Progenitor cell of endocrine pancreas (in vitro differentiated cells): Measurements from ENCODE around the gene ADGRV1. TPM values are rescaled to one million over a fixed set of nuclear protein-coding genes. Genes with fewer than 3 reads are reported as not detected.

Experiments
- DNase-seq: peaks from one replicate; pipeline ENCODE4 v3.0.0; 2021; ENCODE audit warnings: low spot score; ENCODE audit not compliant: unreplicated experiment
- H3K27ac Mint-ChIP-seq: 2 replicates; pipeline ENCODE4 v1.8.0; 2021; ENCODE audit warnings: mild to moderate bottlenecking, moderate library complexity, mixed read lengths
- H3K27me3 Mint-ChIP-seq: 2 replicates; pipeline ENCODE4 v1.8.0; 2021; ENCODE audit warnings: mixed read lengths
- H3K36me3 Mint-ChIP-seq: 2 replicates; pipeline ENCODE4 v1.8.0; 2022; ENCODE audit warnings: mixed read lengths; ENCODE audit not compliant: insufficient read depth
- H3K4me1 Mint-ChIP-seq: 2 replicates; pipeline ENCODE4 v1.8.0; 2021; ENCODE audit warnings: low read depth, mixed read lengths
- H3K4me3 Mint-ChIP-seq: 2 replicates; pipeline ENCODE4 v1.8.0; 2021; ENCODE audit warnings: low read depth, mild to moderate bottlenecking, moderate library complexity, mixed read lengths
- H3K9me3 Mint-ChIP-seq: 2 replicates; pipeline ENCODE4 v1.8.0; 2021; ENCODE audit warnings: low read depth, mixed read lengths
- total RNA-seq: library from RNA; stranded (reverse); gene quantifications from 2 replicates; pipeline ENCODE4 v1.2.1, GENCODE V29; 2021
- TF ChIP-seq, protein P1 (sequence below): fragments of 200-600 bp; sonication (generic); IDR thresholded peaks from one replicate; pipeline ENCODE4 v1.5.0; 2021; ENCODE audit warnings: antibody characterized with exemption, mild to moderate bottlenecking; ENCODE audit not compliant: unreplicated experiment

Gene ADGRV1
- total RNA-seq, 1 donor from 2014 or later, result 82.3 TPM

DNA sequence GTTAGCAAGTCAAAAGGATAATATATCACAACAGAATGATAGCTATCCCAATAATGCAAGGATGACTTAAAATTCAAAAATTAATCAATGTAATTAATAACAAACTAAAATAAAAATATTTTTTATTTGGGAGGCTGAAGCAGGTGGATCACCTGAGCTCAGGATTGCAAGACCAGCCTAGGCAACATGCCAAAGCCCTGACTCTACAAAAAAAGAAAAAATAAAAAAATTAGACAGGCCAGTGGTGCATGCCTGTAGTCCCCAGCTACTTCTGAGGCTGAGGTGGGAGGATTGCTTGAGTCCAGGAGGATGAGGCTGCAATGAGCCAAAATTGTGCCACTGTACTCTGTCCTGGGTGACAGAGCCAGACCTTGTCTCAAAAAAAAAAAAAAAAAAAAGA lies 399.3 kb downstream of the ADGRV1 start:
- no peak for DNase-seq
- H3K4me1 Mint-ChIP-seq, result peaks cover 3% of the 10 kb centered on the region
- H3K4me3 Mint-ChIP-seq, result no peak overlapping the region
- peaks cover 3% of the 10 kb centered on the region for H3K9me3 Mint-ChIP-seq
- TF ChIP-seq, protein P1, sequence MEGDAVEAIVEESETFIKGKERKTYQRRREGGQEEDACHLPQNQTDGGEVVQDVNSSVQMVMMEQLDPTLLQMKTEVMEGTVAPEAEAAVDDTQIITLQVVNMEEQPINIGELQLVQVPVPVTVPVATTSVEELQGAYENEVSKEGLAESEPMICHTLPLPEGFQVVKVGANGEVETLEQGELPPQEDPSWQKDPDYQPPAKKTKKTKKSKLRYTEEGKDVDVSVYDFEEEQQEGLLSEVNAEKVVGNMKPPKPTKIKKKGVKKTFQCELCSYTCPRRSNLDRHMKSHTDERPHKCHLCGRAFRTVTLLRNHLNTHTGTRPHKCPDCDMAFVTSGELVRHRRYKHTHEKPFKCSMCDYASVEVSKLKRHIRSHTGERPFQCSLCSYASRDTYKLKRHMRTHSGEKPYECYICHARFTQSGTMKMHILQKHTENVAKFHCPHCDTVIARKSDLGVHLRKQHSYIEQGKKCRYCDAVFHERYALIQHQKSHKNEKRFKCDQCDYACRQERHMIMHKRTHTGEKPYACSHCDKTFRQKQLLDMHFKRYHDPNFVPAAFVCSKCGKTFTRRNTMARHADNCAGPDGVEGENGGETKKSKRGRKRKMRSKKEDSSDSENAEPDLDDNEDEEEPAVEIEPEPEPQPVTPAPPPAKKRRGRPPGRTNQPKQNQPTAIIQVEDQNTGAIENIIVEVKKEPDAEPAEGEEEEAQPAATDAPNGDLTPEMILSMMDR, result no peak
- no peaks in the 10 kb centered on the region for H3K27me3 Mint-ChIP-seq
- H3K27ac Mint-ChIP-seq, result no peak overlapping the region
- peaks cover 1% of the 10 kb centered on the region for H3K36me3 Mint-ChIP-seq

DNA sequence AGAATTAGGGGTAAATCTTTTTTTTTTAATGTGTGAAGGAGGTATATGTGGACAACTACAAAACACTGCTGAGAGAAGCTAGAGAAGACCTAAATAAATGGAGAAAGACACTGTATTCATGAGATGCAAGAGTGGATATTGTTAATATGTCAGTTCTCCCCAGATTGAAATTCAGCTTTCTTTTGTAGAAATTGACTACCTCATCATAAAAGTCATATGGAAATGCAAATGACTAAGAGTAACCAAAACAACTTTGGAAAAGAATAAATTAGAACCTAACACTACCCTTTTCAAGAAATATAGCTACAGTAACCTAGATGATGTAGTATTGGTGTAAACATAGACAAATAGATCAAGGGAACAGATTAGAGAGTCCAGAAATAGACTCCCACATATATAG lies 400.7 kb downstream of the ADGRV1 start:
- TF ChIP-seq, protein P1, result no peak
- H3K36me3 Mint-ChIP-seq, result peaks cover 1% of the 10 kb centered on the region

DNA sequence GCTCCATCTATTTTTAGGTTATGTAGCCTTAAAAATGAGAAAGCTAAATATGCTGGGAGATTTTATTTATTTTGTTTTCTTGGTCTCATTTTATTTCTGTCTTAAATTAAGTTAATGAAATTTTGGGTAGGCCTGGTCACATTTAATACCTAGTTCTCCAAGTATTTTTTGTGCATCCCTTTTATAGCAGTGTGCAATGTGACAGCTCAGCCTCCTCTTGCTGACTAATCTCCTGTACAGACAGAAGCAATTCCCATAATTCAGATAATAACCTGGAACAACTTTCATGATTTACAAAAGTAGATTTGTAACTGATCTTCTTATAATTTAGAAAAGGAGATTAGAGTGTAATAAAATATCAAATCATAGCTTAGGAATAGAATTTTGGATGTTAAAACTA lies 403.9 kb downstream of the ADGRV1 start:
- Mint-ChIP-seq H3K27me3 (no peaks in the 10 kb centered on the region), H3K9me3 (peaks cover 7% of the 10 kb centered on the region), H3K4me1 (peaks cover 3% of the 10 kb centered on the region), H3K36me3 (peaks cover 12% of the 10 kb centered on the region), H3K27ac (no peak overlapping the region), H3K4me3 (no peak overlapping the region)
- DNase-seq, result no peak
- TF ChIP-seq, protein P1, result no peak

More for the DNA sequence above, 400.7 kb downstream of the ADGRV1 start:
- Mint-ChIP-seq H3K9me3 (peaks cover 3% of the 10 kb centered on the region), H3K4me3 (no peak overlapping the region), H3K27ac (no peak overlapping the region), H3K27me3 (no peaks in the 10 kb centered on the region), H3K4me1 (peaks cover 3% of the 10 kb centered on the region)
- DNase-seq, result no peak

DNA sequence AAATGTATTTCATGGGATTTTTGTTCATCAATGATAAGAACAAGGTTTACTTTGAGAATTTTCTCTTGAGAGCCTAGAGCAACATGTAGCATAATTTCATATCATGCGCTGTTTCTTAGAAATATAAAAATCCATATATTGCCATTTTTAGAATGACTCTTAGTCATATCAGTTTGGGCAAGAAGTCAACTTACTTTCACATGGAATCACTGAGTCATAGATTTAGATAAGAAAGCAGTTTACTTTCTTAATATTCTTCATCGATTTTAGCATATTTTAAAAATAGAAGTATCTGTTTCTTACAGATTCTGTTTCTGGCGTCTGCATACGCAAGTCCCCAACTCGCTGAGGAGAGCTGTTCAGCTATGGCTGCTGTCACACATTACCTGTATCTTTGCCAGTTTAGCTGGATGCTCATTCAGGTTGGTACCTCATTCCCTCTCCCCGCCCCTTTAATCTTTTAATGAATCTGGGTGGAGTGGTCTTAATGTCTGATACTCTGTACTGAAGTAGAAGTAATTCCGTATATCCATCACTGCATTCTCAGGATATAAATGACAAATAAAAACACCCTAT lies 406.6 kb downstream of the ADGRV1 start:
- no peak overlapping the region for H3K27ac Mint-ChIP-seq
- H3K9me3 Mint-ChIP-seq, result peaks cover 10% of the 10 kb centered on the region
- peaks cover 3% of the 10 kb centered on the region for H3K4me1 Mint-ChIP-seq
- peaks cover 29% of the 10 kb centered on the region for H3K36me3 Mint-ChIP-seq
- no peak overlapping the region for H3K4me3 Mint-ChIP-seq
- no peaks in the 10 kb centered on the region for H3K27me3 Mint-ChIP-seq
- no peak for DNase-seq
- TF ChIP-seq, protein P1, result no peak

DNA sequence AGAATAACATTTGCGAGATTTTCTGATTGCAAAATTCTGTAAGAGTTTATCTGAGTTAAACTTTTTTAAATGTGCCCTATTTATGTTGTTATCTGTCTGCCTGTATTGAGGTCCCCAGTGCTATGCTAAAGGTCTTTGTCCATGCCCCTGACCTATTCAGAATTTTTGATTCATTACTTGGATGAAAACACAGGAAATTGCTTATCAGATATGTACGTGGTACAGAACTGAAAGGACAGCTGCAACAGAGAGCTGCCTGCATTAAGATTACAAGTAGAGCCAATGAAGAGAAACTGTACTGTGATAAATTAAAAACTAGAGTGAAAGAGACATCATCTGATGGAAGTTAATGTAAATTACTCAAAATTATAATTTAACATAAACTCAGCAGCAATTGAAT lies 408.8 kb downstream of the ADGRV1 start:
- no peak for DNase-seq
- H3K36me3 Mint-ChIP-seq, result peaks cover 41% of the 10 kb centered on the region
- TF ChIP-seq, protein P1, result no peak
- H3K9me3 Mint-ChIP-seq, result peaks cover 22% of the 10 kb centered on the region
- H3K27me3 Mint-ChIP-seq, result no peaks in the 10 kb centered on the region
- no peaks in the 10 kb centered on the region for H3K4me1 Mint-ChIP-seq
- H3K27ac Mint-ChIP-seq, result no peak overlapping the region
- no peak overlapping the region for H3K4me3 Mint-ChIP-seq
